ENCODE measurements around the gene SDC3.
"Not testable (repeated sequence)": the region's sequence is repeated elsewhere in the genome, so short reads cannot be mapped to it uniquely, and the experiment has no call there.

The SDC3 gene

DNA sequence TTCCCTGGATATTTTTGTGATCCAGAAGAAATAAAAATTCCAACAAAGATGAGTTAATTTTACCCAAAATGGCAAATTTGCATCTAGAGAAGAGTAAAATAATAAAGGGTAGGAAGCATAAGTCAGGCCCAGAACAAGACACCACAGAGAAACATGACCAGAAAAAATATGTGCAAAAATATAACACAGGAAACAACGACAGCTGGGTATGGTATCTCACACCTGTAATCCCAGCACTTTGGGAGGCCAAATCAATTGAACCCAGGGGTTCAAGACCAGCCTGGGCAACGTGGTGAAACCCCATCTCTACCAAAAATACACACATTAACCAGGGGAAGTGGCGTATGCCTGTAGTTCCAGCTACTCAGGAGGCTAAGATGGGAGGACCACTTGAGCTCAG, 39.7 kb upstream of the SDC3 start:
- H3K4me1 ChIP-seq (ENCODE audit: control insufficient read depth in 1 of 2, insufficient read depth in 2 of 2, low read length in 2 of 2): no peaks in the 10 kb centered on the region
- no peaks in the 10 kb centered on the region for H3K27me3 ChIP-seq (ENCODE audit: control insufficient read depth in 1 of 2, insufficient read depth in 2 of 2, low read length in 2 of 2)
- H3K4me3 ChIP-seq (ENCODE audit: low read depth in 1 of 2, low read length in 2 of 2): no peak overlapping the region
- H3K9ac ChIP-seq (ENCODE audit: low read depth in 1 of 2, low read length in 2 of 2): no peak overlapping the region
- H3K9me3 ChIP-seq (ENCODE audit: control insufficient read depth in 1 of 2, low read length in 2 of 2): no peaks in the 10 kb centered on the region
- no peak overlapping the region for H3K27ac ChIP-seq (ENCODE audit: low read depth, low read length)
- peaks cover 36 to 74% of the 10 kb centered on the region in 2 donors for H3K36me3 ChIP-seq (ENCODE audit: control insufficient read depth in 1 of 2, insufficient read depth in 2 of 2, low read length in 2 of 2)

DNA sequence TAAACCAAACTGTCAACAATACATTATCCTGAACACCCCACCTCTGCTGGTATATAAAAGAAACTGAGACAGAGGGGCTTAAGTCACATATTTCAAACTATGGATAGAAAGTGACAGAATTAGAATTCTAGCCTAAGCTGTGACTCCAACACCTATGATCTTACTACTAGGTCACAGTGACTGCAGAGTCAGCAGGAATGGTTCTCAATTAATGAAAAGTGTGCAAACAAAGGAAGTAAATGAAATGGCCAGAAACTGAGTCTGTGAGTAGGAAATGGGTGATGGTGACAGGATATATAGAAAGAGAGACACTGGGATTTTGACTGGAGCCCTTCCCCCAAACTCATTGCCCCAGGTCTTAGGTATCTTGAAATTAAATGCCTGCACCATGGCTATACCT, 38.7 kb upstream of the SDC3 start:
- Histone ChIP-seq H3K9ac (ENCODE audit: low read depth in 1 of 2, low read length in 2 of 2) (no peak overlapping the region), H3K36me3 (ENCODE audit: control insufficient read depth in 1 of 2, insufficient read depth in 2 of 2, low read length in 2 of 2) (peaks cover 32 to 72% of the 10 kb centered on the region in 2 donors)

DNA sequence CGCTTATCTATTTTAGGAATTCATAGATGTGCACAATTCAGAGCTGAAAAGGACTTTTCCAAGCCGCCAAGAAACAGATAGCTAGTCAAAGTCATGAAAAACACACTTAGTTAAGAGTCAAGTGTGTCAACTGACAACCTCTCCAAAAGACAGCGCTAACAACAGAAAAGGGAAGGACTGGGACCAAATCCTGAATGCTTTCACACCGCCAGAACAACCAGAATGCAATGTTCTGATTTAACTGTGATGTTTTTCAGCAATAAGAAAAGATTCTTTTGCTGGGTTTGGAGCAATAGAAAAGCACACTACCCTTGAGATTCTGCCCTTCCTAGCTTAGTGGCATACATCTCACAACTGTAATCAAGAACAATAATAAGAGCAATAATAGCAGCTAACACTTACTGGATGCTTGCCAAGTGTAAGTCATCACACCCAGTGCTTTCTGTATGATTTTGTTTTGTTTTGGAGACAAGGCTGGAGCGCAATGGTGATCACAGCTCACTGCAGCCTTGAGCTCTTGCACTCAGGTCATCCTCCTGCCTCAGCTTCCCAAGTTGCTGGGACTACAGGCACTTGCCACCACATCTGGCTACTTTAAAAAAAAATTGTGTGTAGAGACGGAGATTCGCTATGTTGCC, 33.9 kb upstream of the SDC3 start:
- Histone ChIP-seq H3K36me3 (ENCODE audit: control insufficient read depth in 1 of 2, insufficient read depth in 2 of 2, low read length in 2 of 2) (peaks cover 28 to 65% of the 10 kb centered on the region in 2 donors), H3K9ac (ENCODE audit: low read depth in 1 of 2, low read length in 2 of 2) (no peak overlapping the region), H3K9me3 (ENCODE audit: control insufficient read depth in 1 of 2, low read length in 2 of 2) (no peaks in the 10 kb centered on the region), H3K4me3 (ENCODE audit: low read depth in 1 of 2, low read length in 2 of 2) (no peak overlapping the region), H3K27ac (ENCODE audit: low read depth, low read length) (no peak overlapping the region), H3K27me3 (ENCODE audit: control insufficient read depth in 1 of 2, insufficient read depth in 2 of 2, low read length in 2 of 2) (no peaks in the 10 kb centered on the region), H3K4me1 (ENCODE audit: control insufficient read depth in 1 of 2, insufficient read depth in 2 of 2, low read length in 2 of 2) (no peaks in the 10 kb centered on the region)

More for the DNA sequence above, 38.7 kb upstream of the SDC3 start:
- Histone ChIP-seq H3K27me3 (ENCODE audit: control insufficient read depth in 1 of 2, insufficient read depth in 2 of 2, low read length in 2 of 2) (no peaks in the 10 kb centered on the region), H3K4me1 (ENCODE audit: control insufficient read depth in 1 of 2, insufficient read depth in 2 of 2, low read length in 2 of 2) (no peaks in the 10 kb centered on the region), H3K27ac (ENCODE audit: low read depth, low read length) (no peak overlapping the region), H3K4me3 (ENCODE audit: low read depth in 1 of 2, low read length in 2 of 2) (no peak overlapping the region), H3K9me3 (ENCODE audit: control insufficient read depth in 1 of 2, low read length in 2 of 2) (no peaks in the 10 kb centered on the region)

DNA sequence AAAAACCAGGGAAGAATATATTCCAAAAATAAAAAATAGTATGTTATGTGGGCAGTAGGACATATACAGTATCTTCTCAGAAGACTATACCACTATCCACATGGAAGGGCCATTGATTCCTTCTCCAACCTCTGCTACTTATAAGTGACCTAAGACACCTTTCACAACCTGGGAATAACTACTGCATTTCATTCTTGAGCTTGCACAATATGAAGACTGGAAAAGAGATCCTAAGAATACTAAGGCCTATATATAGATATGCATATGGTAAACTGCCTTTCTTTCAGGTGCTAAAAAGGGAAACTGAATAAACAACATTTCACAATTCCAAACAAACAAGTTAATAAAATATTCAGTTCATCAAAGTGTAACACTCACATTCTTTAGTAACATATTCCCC, 32.0 kb upstream of the SDC3 start:
- H3K27me3 ChIP-seq (ENCODE audit: control insufficient read depth in 1 of 2, insufficient read depth in 2 of 2, low read length in 2 of 2): no peaks in the 10 kb centered on the region
- no peak overlapping the region for H3K9ac ChIP-seq (ENCODE audit: low read depth in 1 of 2, low read length in 2 of 2)
- H3K27ac ChIP-seq (ENCODE audit: low read depth, low read length): no peak overlapping the region
- H3K36me3 ChIP-seq (ENCODE audit: control insufficient read depth in 1 of 2, insufficient read depth in 2 of 2, low read length in 2 of 2): peaks cover 39 to 73% of the 10 kb centered on the region in 2 donors
- no peak overlapping the region for H3K4me3 ChIP-seq (ENCODE audit: low read depth in 1 of 2, low read length in 2 of 2)
- no peaks in the 10 kb centered on the region for H3K4me1 ChIP-seq (ENCODE audit: control insufficient read depth in 1 of 2, insufficient read depth in 2 of 2, low read length in 2 of 2)
- no peaks in the 10 kb centered on the region for H3K9me3 ChIP-seq (ENCODE audit: control insufficient read depth in 1 of 2, low read length in 2 of 2)

DNA sequence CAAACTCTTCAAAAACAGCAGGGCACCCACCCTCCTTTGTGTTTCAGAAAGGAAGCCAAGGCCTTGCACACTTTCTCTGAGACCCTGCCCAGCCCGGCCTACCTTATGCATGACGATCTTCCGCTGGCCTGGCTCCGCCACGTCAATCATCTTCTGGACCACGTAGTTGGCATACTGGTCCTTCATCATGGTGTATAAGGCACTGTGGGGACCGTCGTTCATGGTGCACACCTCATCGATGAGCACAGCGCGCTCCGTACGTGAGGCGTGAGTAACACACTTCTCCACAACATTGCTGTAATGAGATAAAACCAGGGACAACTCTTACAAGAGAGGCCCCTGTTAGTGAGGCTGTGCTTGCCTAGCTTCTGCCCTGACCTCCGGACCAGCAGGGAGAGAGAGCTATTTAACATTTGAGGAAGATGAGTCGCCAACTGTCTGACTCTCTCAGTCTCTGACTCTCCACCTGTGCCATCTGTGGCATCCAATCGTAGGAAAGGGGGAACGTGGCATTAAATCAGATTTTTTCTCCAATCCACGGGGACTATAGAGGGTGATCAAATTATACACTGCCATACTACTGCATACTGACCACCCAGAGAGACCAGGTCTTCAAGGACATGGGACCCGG, 28.1 kb upstream of the SDC3 start:
- no peak overlapping the region for H3K9ac ChIP-seq (ENCODE audit: low read depth in 1 of 2, low read length in 2 of 2)
- no peaks in the 10 kb centered on the region for H3K9me3 ChIP-seq (ENCODE audit: control insufficient read depth in 1 of 2, low read length in 2 of 2)
- no peaks in the 10 kb centered on the region for H3K4me1 ChIP-seq (ENCODE audit: control insufficient read depth in 1 of 2, insufficient read depth in 2 of 2, low read length in 2 of 2)
- peaks cover 57 to 72% of the 10 kb centered on the region in 2 donors for H3K36me3 ChIP-seq (ENCODE audit: control insufficient read depth in 1 of 2, insufficient read depth in 2 of 2, low read length in 2 of 2)
- H3K4me3 ChIP-seq (ENCODE audit: low read depth in 1 of 2, low read length in 2 of 2): no peak overlapping the region
- no peak overlapping the region for H3K27ac ChIP-seq (ENCODE audit: low read depth, low read length)
- no peaks in the 10 kb centered on the region for H3K27me3 ChIP-seq (ENCODE audit: control insufficient read depth in 1 of 2, insufficient read depth in 2 of 2, low read length in 2 of 2)

DNA sequence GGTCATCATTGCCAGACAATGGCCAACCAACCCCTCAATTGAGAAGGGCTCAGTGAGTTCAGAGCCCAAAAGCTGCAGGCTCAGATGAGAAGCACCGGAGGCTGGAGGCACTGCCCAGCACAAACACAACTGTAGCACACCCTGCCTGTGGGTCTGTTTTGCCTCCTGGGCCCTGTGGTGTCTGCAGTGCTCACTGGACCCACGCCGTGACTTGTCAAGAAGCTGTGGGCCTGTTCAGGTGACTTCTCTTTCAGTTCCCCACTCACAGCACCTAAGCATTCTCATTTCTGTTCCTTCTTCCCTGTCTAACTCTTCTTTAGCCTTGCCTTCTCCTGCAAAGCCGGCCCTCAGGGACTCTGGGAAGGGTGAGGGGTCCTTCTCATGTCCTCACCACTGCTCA, 27.2 kb upstream of the SDC3 start:
- H3K4me3 ChIP-seq (ENCODE audit: low read depth in 1 of 2, low read length in 2 of 2); H3K9me3 ChIP-seq (ENCODE audit: control insufficient read depth in 1 of 2, low read length in 2 of 2); H3K4me1 ChIP-seq (ENCODE audit: control insufficient read depth in 1 of 2, insufficient read depth in 2 of 2, low read length in 2 of 2); H3K27me3 ChIP-seq (ENCODE audit: control insufficient read depth in 1 of 2, insufficient read depth in 2 of 2, low read length in 2 of 2); H3K9ac ChIP-seq (ENCODE audit: low read depth in 1 of 2, low read length in 2 of 2); H3K27ac ChIP-seq (ENCODE audit: low read depth, low read length): not testable (repeated sequence)
- peaks cover 51 to 63% of the 10 kb centered on the region in 2 donors for H3K36me3 ChIP-seq (ENCODE audit: control insufficient read depth in 1 of 2, insufficient read depth in 2 of 2, low read length in 2 of 2)

DNA sequence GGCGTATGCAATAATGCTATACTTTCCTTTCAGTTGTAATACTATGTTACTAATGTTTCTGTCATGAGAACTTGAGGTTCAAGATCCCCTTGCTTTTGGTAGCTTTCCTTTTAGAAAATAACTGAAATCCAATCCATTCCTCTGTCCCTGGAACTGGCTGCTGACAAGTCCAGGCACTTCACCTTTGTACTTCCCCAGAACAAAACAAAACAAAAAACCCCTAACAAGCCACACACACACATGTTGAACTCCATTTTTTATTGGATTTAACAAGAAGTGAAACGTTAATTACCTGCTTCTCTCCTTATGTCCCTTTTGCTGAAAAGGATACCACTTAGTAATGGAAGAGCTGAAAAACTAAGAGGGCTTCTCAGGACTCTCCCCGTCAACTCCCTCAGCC, 26.1 kb upstream of the SDC3 start:
- no peak overlapping the region for H3K27ac ChIP-seq (ENCODE audit: low read depth, low read length)
- H3K36me3 ChIP-seq (ENCODE audit: control insufficient read depth in 1 of 2, insufficient read depth in 2 of 2, low read length in 2 of 2): peaks cover 44 to 52% of the 10 kb centered on the region in 2 donors
- no peaks in the 10 kb centered on the region for H3K4me1 ChIP-seq (ENCODE audit: control insufficient read depth in 1 of 2, insufficient read depth in 2 of 2, low read length in 2 of 2)

DNA sequence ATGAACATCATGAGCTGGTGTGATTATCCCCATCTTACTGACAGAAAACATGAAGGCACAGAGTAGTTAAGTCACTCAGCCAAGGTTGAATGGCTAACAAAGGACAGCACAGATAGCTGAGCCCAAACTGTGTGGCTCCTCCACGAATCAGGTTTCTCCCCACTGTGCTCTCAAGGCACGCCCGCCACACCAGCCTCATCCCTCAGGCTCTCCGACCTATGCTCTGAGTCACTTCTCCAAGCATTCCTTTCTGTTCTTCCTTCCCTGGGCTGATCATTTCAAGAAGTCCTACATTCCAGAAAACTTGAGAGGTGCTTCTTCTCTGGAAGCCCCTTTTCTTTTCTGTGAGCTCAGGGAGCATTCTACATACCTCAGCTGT, 25.3 kb upstream of the SDC3 start:
- Histone ChIP-seq H3K9ac (ENCODE audit: low read depth in 1 of 2, low read length in 2 of 2) (no peak overlapping the region), H3K36me3 (ENCODE audit: control insufficient read depth in 1 of 2, insufficient read depth in 2 of 2, low read length in 2 of 2) (peaks cover 37 to 44% of the 10 kb centered on the region in 2 donors), H3K4me3 (ENCODE audit: low read depth in 1 of 2, low read length in 2 of 2) (no peak overlapping the region), H3K27ac (ENCODE audit: low read depth, low read length) (no peak overlapping the region), H3K27me3 (ENCODE audit: control insufficient read depth in 1 of 2, insufficient read depth in 2 of 2, low read length in 2 of 2) (no peaks in the 10 kb centered on the region), H3K9me3 (ENCODE audit: control insufficient read depth in 1 of 2, low read length in 2 of 2) (no peaks in the 10 kb centered on the region), H3K4me1 (ENCODE audit: control insufficient read depth in 1 of 2, insufficient read depth in 2 of 2, low read length in 2 of 2) (no peaks in the 10 kb centered on the region)

More for the DNA sequence above, 26.1 kb upstream of the SDC3 start:
- Histone ChIP-seq H3K9me3 (ENCODE audit: control insufficient read depth in 1 of 2, low read length in 2 of 2) (no peaks in the 10 kb centered on the region), H3K4me3 (ENCODE audit: low read depth in 1 of 2, low read length in 2 of 2) (no peak overlapping the region), H3K9ac (ENCODE audit: low read depth in 1 of 2, low read length in 2 of 2) (no peak overlapping the region), H3K27me3 (ENCODE audit: control insufficient read depth in 1 of 2, insufficient read depth in 2 of 2, low read length in 2 of 2) (no peaks in the 10 kb centered on the region)

DNA sequence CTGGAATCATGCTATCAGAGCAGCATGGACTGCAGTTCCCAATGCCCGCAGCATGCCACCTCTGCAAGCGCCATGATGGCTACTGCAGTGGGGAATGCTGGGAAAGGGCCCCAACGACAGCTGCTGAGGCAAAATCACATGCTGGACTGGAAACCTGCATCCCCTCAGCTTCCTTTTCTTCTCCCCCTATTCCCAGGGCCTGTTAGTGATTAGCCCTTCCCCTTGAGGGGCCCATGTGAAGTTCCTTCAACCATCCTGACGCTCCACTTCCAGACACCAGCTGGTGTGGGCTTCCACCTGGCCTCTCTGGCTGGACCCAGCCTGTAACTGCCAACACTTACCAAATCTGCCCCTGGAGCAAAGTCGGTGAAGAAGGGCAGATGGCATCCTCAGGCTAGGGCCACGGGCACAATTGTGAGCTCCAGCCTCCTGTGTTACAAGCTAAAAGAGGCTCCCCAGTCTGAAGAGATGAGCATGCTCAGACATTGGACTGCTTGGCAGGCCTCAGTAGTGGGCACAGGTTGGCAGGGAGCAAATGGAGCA, 22.1 kb upstream of the SDC3 start:
- Histone ChIP-seq H3K36me3 (ENCODE audit: control insufficient read depth in 1 of 2, insufficient read depth in 2 of 2, low read length in 2 of 2) (peaks cover 25 to 29% of the 10 kb centered on the region in 2 donors), H3K27me3 (ENCODE audit: control insufficient read depth in 1 of 2, insufficient read depth in 2 of 2, low read length in 2 of 2) (no peaks in the 10 kb centered on the region), H3K9me3 (ENCODE audit: control insufficient read depth in 1 of 2, low read length in 2 of 2) (no peaks in the 10 kb centered on the region), H3K4me3 (ENCODE audit: low read depth in 1 of 2, low read length in 2 of 2) (no peak overlapping the region), H3K9ac (ENCODE audit: low read depth in 1 of 2, low read length in 2 of 2) (no peak overlapping the region), H3K4me1 (ENCODE audit: control insufficient read depth in 1 of 2, insufficient read depth in 2 of 2, low read length in 2 of 2) (no peaks in the 10 kb centered on the region), H3K27ac (ENCODE audit: low read depth, low read length) (no peak overlapping the region)

DNA sequence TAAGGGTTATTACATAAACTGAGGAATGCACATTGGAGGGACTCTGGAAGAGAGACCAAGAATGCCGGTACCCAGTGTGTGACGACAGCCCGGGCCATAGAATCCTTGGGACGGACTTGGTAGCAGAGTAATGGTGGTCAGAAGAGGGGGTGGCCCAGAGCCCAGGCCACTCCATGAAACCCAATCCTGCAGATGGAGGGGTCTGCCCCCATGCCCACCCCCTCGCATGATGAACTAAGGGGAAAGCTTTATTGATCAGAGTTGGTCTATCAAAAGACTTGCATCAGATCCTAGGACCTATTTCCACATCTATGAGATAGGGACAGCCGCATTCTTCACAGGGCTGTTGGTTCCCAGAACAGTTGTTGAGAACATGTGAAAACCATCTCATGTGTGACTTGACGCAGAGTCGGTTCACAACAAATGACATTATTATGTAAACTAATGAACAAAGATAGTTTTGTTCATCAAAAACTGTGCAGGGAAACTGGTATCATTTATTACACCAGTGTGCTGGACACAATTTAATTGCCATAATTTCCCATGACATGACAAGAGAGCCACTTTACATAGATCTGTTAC, 21.5 kb upstream of the SDC3 start:
- no peaks in the 10 kb centered on the region for H3K27me3 ChIP-seq (ENCODE audit: control insufficient read depth in 1 of 2, insufficient read depth in 2 of 2, low read length in 2 of 2)
- no peaks in the 10 kb centered on the region for H3K9me3 ChIP-seq (ENCODE audit: control insufficient read depth in 1 of 2, low read length in 2 of 2)
- H3K4me3 ChIP-seq (ENCODE audit: low read depth in 1 of 2, low read length in 2 of 2): no peak overlapping the region
- H3K9ac ChIP-seq (ENCODE audit: low read depth in 1 of 2, low read length in 2 of 2): no peak overlapping the region
- no peak overlapping the region for H3K27ac ChIP-seq (ENCODE audit: low read depth, low read length)
- H3K36me3 ChIP-seq (ENCODE audit: control insufficient read depth in 1 of 2, insufficient read depth in 2 of 2, low read length in 2 of 2): peaks cover 21 to 25% of the 10 kb centered on the region in 2 donors
- H3K4me1 ChIP-seq (ENCODE audit: control insufficient read depth in 1 of 2, insufficient read depth in 2 of 2, low read length in 2 of 2): no peaks in the 10 kb centered on the region
